ENCODE results near the gene NOD2.

- TF ChIP-seq CTCF (IDR thresholded peaks at IDR 0.05) (no peak), POLR2A (IDR thresholded peaks at IDR 0.05) (no peak)
Measured at GRCh38 chr16:50668368-50669008, 24.9 kb upstream of the NOD2 start.

All from uterus (tissue), 2 donors.